ENCODE results near the gene COMTD1. TPM values are rescaled to one million over a fixed set of nuclear protein-coding genes. Genes with fewer than 3 reads are reported as not detected.

Gene COMTD1
- total and polyA plus RNA-seq, 2 of the 13 experiments (the other 11 are each of a cell fraction or from before 2014, with no cell fraction given): 11.8 to 18.4 TPM

Small RNA genes lying within 50 kb of the gene (small RNA-seq; reads per million reads assigned to genes)
- gene HMGA1P5 (ENCODE audit: insufficient read depth in 2 of 3, insufficient read length in 3 of 3, low read depth in 2 of 3, low replicate concordance in 1 of 3) (0 reads per million in 3 experiments), gene RPL39P25 (ENCODE audit: insufficient read depth in 2 of 3, insufficient read length in 3 of 3, low read depth in 2 of 3, low replicate concordance in 1 of 3) (0 reads per million in 3 experiments)

Other genes starting within 250 kb of the COMTD1 start
- gene SAMD8, start 124.3 kb downstream of the COMTD1 start, total RNA-seq (2016; rRNA removed; fragmentation: Illumina TruSeq; extraction: Trizol): 10.3 and 10.4 TPM in 2 replicates
- 12.2 and 13.2 TPM in 2 replicates for gene SAMD8, start 124.3 kb downstream of the COMTD1 start, polyA plus RNA-seq (2011; rRNA removed)
- 222 and 289 TPM in 2 replicates for gene VDAC2, start 25.2 kb downstream of the COMTD1 start, total RNA-seq (2016; rRNA removed; fragmentation: Illumina TruSeq; extraction: Trizol)
- gene VDAC2, start 25.2 kb downstream of the COMTD1 start, polyA plus RNA-seq (2011; rRNA removed): 51.4 and 67.9 TPM in 2 replicates
- 5.8 and 8.3 TPM in 2 replicates for gene ZNF503, start 165.8 kb upstream of the COMTD1 start, total RNA-seq (2016; rRNA removed; fragmentation: Illumina TruSeq; extraction: Trizol)
- gene ZNF503, start 165.8 kb upstream of the COMTD1 start, polyA plus RNA-seq (2011; rRNA removed): 2.7 and 4.0 TPM in 2 replicates
- 19.3 and 22.0 TPM in 2 replicates for gene LRMDA, start 195.7 kb upstream of the COMTD1 start, total RNA-seq (2016; rRNA removed; fragmentation: Illumina TruSeq; extraction: Trizol)
- gene LRMDA, start 195.7 kb upstream of the COMTD1 start, polyA plus RNA-seq (2011; rRNA removed): 13.4 and 17.7 TPM in 2 replicates